Glutamatergic neuron (in vitro differentiated cells): ENCODE results near the gene PUDP. TPM values are rescaled to one million over a fixed set of nuclear protein-coding genes. Genes with fewer than 3 reads are reported as not detected.

Experiments
- DNase-seq: peaks from one replicate; pipeline ENCODE4 v3.0.0; 2022
- H3K27ac Mint-ChIP-seq: one replicate; pipeline ENCODE4 v1.8.0; 2020; ENCODE audit warnings: mild to moderate bottlenecking, mixed read lengths, inconsistent platforms; ENCODE audit not compliant: unreplicated experiment
- H3K27me3 Mint-ChIP-seq: one replicate; pipeline ENCODE4 v1.8.0; 2020; ENCODE audit warnings: mild to moderate bottlenecking, moderate library complexity, mixed read lengths, inconsistent platforms; ENCODE audit not compliant: unreplicated experiment
- H3K36me3 Mint-ChIP-seq: one replicate; pipeline ENCODE4 v1.8.0; 2020; ENCODE audit warnings: mild to moderate bottlenecking, mixed read lengths, inconsistent platforms; ENCODE audit not compliant: unreplicated experiment
- H3K4me1 Mint-ChIP-seq: one replicate; pipeline ENCODE4 v1.8.0; 2020; ENCODE audit warnings: mild to moderate bottlenecking, low read depth, mixed read lengths, inconsistent platforms; ENCODE audit not compliant: unreplicated experiment
- H3K4me3 Mint-ChIP-seq: one replicate; pipeline ENCODE4 v1.8.0; 2020; ENCODE audit warnings: mild to moderate bottlenecking, mixed read lengths, inconsistent platforms; ENCODE audit not compliant: unreplicated experiment
- H3K9me3 Mint-ChIP-seq: one replicate; pipeline ENCODE4 v1.8.0; 2020; ENCODE audit warnings: mild to moderate bottlenecking, moderate library complexity, mixed read lengths, inconsistent platforms; ENCODE audit not compliant: unreplicated experiment
- total RNA-seq: library from RNA; stranded (reverse); fragmentation: NEBNext Ultra II Directional; extraction: Animal tissue kit (Norgen Biotek cat#: 25700); gene quantifications from one replicate; pipeline ENCODE4 v1.2.1, GENCODE V29; 2021; ENCODE audit not compliant: unreplicated experiment
- TF ChIP-seq, protein P1 (sequence below): fragments of 200-600 bp; sonication (generic); IDR thresholded peaks from one replicate; pipeline ENCODE4 v1.5.0; 2021; ENCODE audit not compliant: partially characterized antibody, unreplicated experiment

PUDP gene
- total RNA-seq, 1 donor from 2014 or later: 22.7 TPM

DNA sequence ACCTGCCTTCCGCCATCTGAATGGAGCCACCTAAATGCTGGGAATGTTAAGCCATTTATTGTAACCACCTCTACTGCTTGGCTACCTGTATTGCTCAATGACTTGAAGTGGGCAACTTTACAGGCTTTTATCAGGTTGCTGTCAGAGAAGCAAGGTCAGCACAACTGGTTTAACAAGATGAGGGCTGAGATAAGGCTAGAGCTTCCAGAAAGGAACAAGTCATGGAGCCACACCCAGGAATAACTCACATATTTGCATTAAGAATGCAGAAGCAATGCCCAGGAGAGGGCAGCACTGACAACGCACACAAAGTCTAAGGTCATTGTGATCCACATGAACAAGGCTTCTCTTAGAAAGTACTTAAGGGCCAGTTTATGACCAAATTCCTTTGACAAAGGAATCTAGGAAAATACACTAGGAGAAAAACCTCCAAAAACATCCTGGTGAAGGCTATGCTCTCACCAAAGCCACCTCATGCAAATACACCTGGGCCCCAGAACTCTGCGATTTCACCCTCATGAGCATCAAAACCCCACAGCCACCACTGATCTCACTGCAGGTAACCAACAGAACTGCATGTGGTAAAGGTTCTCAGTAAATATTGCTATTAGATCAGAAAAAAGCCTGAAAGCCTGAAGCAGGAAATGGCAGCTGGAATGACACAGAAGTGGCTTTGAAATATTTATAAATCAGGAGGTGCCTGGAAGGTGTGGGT lies 15.5 kb downstream of the PUDP start:
- Mint-ChIP-seq H3K4me3 (no peak overlapping the region), H3K27me3 (no peaks in the 10 kb centered on the region), H3K27ac (peak overlapping the region; percentile 78), H3K4me1 (peaks cover 16% of the 10 kb centered on the region), H3K9me3 (no peaks in the 10 kb centered on the region), H3K36me3 (no peaks in the 10 kb centered on the region)
- TF ChIP-seq, protein P1, sequence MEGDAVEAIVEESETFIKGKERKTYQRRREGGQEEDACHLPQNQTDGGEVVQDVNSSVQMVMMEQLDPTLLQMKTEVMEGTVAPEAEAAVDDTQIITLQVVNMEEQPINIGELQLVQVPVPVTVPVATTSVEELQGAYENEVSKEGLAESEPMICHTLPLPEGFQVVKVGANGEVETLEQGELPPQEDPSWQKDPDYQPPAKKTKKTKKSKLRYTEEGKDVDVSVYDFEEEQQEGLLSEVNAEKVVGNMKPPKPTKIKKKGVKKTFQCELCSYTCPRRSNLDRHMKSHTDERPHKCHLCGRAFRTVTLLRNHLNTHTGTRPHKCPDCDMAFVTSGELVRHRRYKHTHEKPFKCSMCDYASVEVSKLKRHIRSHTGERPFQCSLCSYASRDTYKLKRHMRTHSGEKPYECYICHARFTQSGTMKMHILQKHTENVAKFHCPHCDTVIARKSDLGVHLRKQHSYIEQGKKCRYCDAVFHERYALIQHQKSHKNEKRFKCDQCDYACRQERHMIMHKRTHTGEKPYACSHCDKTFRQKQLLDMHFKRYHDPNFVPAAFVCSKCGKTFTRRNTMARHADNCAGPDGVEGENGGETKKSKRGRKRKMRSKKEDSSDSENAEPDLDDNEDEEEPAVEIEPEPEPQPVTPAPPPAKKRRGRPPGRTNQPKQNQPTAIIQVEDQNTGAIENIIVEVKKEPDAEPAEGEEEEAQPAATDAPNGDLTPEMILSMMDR: no peak
- DNase-seq: peak; percentile 35

DNA sequence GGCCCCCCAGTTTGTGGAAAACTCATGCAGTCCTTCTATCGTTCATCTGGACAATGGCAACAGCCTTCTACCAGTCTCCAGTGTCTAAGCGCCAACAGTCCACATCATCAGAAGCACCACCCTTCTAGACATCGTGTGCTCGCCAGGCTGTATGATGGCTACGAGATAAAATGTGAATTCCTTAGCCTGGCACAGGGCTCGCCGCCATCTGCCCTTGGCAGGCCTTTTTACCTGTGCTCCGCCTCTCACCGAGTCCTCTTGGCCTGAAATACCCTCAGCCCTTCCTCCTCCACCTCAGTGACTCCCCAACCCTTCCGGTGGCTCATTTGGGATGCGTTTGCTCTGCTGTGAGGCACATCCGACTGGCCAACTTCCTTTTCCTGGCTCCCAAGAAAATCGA lies 16.3 kb downstream of the PUDP start:
- DNase-seq: no peak
- no peak overlapping the region for H3K27ac Mint-ChIP-seq
- peaks cover 16% of the 10 kb centered on the region for H3K4me1 Mint-ChIP-seq
- H3K4me3 Mint-ChIP-seq: no peak overlapping the region
- H3K9me3 Mint-ChIP-seq: no peaks in the 10 kb centered on the region
- no peaks in the 10 kb centered on the region for H3K27me3 Mint-ChIP-seq
- TF ChIP-seq, protein P1: no peak
- no peaks in the 10 kb centered on the region for H3K36me3 Mint-ChIP-seq

DNA sequence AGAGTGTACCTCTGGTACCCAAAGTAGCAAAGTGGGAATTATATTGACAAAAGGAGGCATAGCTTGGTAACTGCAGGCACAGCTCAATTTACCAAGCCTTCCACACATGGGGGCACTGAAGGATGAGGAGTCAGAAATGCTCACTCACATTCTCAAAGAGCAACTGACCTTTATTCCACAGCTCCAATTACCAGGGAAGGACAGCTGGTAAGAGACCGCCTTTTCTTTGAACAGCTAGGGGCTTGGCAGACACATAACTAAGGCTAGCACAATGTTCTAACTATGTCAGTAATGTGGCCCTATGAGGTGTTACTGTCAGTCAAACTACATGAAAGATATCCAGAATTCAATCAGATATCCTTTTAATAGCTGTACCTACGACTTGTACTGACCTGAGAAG lies 20.9 kb downstream of the PUDP start:
- TF ChIP-seq, protein P1: no peak
- Mint-ChIP-seq H3K4me3 (no peak overlapping the region), H3K9me3 (no peaks in the 10 kb centered on the region), H3K4me1 (peaks cover 2% of the 10 kb centered on the region), H3K27me3 (no peaks in the 10 kb centered on the region), H3K36me3 (no peaks in the 10 kb centered on the region), H3K27ac (no peak overlapping the region)
- DNase-seq: no peak

- H3K36me3 Mint-ChIP-seq: no peaks in the 10 kb centered on the region
- no peaks in the 10 kb centered on the region for H3K9me3 Mint-ChIP-seq
- TF ChIP-seq, protein P1: no peak
- no peak for DNase-seq
- H3K27me3 Mint-ChIP-seq: no peaks in the 10 kb centered on the region
- H3K4me1 Mint-ChIP-seq: peaks cover 6% of the 10 kb centered on the region
- no peak overlapping the region for H3K27ac Mint-ChIP-seq
- no peak overlapping the region for H3K4me3 Mint-ChIP-seq
These were observed 27.1 kb downstream of the PUDP start for GRCh38 chrX:7120878-7121219.

DNA sequence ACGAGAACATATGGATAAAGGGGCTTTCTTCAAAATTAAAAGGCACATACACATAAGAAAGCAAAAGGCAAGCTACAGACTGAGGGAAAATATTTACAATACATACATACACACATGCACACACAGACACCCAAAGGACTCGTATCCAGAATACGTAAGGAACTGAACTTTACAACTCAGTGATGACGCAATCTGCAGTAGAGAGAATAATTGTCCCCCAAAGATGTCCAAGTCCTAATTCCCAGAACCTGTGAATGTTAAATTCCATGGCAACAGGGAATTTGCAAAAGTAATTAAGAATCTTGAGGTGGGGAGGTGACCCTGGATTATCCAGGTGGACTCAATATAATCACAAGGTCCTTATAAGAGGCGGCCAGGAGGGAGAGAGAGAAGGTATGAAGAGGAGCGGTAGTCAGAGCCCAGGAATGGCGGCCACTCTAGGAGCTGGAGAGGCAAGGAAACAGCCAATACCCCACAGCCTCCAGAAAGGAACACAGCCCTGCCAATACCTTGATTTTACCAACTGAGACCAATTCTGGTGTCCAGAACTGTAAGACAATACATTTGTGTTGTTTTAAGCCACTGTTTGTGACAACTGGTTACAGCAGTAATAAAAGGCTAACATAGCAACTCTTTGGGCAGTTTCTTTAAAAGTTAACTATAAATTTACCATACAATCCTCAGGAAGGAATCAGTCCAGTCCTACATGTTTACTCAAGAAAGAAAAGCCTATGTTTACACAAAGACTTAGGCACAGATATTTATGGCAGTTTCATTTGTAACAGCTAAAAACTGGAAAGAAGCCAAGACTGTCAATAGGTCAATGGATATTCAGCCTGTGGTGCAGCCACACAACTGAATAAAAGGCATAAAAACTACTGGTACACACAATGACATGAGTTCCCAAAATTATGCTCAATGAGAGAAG lies 27.7 kb downstream of the PUDP start:
- Mint-ChIP-seq H3K4me3 (no peak overlapping the region), H3K27ac (no peak overlapping the region)

More for the DNA sequence above, 27.7 kb downstream of the PUDP start:
- TF ChIP-seq, protein P1: no peak
- peaks cover 6% of the 10 kb centered on the region for H3K4me1 Mint-ChIP-seq
- no peaks in the 10 kb centered on the region for H3K36me3 Mint-ChIP-seq
- H3K27me3 Mint-ChIP-seq: no peaks in the 10 kb centered on the region
- no peak for DNase-seq
- H3K9me3 Mint-ChIP-seq: no peaks in the 10 kb centered on the region
